ENCODE measurements around the gene GPR34.

DNA sequence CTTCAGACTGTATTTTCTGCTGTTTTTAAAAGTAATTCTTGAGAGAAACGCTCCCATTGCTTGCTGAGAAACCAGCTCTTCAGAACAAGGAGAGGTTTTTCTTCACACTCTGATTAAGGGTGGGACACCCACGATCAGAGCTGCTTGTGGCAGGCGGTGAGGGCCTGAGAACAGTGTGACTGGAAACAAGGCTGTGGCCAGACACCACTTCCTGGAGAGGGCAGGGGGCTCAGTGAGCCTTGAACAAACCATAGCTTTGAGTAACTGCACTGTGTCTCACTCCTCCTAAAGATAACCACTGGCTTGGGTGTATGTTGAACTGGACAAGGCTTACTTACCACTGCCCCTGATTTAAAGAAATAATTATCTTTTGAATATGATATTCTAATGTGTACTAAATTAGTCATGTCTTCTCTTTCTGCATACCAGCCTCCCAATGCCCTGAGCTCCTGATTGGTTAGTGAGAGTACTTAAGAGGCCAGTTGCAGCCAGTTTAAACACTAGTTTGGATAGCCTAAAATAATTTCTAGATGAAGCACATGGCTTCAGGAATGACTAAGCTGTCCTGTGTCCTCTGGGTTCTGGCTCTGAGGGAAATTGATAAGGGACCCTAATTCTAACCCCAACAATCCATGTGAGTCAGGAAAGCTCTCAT, 31.5 kb downstream of the GPR34 start:
- TF ChIP-seq POLR2A (IDR thresholded peaks at IDR 0.05) = no peak
- TF ChIP-seq, protein P1, sequence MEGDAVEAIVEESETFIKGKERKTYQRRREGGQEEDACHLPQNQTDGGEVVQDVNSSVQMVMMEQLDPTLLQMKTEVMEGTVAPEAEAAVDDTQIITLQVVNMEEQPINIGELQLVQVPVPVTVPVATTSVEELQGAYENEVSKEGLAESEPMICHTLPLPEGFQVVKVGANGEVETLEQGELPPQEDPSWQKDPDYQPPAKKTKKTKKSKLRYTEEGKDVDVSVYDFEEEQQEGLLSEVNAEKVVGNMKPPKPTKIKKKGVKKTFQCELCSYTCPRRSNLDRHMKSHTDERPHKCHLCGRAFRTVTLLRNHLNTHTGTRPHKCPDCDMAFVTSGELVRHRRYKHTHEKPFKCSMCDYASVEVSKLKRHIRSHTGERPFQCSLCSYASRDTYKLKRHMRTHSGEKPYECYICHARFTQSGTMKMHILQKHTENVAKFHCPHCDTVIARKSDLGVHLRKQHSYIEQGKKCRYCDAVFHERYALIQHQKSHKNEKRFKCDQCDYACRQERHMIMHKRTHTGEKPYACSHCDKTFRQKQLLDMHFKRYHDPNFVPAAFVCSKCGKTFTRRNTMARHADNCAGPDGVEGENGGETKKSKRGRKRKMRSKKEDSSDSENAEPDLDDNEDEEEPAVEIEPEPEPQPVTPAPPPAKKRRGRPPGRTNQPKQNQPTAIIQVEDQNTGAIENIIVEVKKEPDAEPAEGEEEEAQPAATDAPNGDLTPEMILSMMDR (IDR thresholded peaks at IDR 0.05) = no peak
